NCI-H2227 (cell line): ENCODE data around the gene SLC35B1.

Source experiments
- DNase-seq: peaks from one replicate; lab custom pipeline; 2025; ENCODE audit not compliant: unreplicated experiment; lab: John Stamatoyannopoulos, UW

SLC35B1 gene, protein sequence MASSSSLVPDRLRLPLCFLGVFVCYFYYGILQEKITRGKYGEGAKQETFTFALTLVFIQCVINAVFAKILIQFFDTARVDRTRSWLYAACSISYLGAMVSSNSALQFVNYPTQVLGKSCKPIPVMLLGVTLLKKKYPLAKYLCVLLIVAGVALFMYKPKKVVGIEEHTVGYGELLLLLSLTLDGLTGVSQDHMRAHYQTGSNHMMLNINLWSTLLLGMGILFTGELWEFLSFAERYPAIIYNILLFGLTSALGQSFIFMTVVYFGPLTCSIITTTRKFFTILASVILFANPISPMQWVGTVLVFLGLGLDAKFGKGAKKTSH

DNA sequence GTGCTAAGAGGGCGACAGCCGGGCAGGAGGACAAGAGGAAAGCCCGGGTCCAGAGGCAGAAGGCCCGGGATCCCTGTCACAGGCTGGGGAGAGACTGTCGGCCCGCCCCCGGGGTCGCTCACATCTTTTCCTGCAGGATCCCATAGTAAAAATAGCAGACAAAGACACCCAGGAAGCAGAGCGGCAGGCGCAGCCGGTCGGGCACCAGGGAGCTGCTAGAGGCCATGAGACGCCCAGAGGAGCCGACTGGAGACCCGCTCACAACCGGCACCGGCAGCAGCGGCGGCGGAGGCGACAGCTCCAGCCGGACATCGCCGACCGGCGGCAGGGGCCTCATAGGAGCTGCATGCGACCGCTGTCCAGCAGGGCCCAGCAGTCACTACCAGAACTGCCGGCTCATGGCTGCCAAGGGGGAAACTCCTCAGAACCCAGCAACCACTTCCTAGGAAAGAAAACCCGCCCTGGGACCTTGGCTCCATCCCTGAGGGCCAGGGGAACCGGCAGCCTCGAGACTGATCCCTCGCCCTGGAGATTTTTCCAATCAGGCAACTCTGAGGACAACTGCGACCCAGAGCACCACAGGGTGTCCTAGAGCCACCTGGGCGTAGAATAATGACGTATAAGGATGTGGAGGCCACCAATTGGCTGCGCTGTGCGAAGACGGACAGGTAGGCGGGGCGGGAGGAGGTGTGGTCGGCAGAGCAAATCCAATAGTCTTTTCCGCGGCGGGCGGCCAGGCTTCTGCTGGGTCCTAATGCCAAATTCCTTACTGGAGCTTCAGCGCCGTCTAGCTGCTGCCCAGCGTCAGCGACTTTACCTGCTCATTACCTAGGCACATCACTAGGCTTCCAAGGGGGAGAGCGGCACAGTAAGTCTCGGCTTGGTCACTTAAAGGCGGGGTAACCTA, at the start of gene SLC35B1:
Gene SLC35B1 (minus strand): TSS at position 357 of the 907 bp plus-strand sequence. CDS start 131 bp downstream, at position 226.
- DNase-seq: peak; percentile 98

DNA sequence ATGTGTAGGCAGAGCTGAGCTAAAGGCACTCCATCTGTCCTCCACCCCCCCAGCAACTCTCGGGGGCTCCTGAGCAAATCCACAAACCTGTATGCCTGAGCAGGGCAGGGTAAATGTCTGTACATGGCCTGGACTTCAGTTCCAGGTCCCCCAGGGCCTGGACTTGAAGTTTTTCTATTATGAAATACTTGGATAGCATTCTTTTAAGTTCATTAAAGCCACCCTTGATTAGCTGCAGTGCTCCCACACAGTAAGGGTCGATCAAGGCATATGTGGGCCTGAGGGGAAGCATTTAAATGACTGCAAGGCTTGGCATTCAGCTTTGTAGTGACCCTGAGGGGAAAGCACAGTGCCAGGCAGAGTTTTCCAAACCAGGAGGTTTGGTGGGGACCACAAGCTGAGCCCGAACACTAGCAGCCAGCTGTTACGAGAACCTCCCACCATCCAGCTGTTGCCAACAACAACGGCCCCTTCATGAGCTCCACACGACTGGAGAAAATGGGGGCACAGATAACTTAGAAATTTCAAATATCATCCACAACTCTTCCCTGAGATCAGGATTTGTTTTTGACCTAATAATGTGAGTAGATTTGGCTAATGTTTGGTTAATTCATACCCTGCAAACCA, 49.5 kb upstream of the SLC35B1 start:
- DNase-seq: no peak

DNA sequence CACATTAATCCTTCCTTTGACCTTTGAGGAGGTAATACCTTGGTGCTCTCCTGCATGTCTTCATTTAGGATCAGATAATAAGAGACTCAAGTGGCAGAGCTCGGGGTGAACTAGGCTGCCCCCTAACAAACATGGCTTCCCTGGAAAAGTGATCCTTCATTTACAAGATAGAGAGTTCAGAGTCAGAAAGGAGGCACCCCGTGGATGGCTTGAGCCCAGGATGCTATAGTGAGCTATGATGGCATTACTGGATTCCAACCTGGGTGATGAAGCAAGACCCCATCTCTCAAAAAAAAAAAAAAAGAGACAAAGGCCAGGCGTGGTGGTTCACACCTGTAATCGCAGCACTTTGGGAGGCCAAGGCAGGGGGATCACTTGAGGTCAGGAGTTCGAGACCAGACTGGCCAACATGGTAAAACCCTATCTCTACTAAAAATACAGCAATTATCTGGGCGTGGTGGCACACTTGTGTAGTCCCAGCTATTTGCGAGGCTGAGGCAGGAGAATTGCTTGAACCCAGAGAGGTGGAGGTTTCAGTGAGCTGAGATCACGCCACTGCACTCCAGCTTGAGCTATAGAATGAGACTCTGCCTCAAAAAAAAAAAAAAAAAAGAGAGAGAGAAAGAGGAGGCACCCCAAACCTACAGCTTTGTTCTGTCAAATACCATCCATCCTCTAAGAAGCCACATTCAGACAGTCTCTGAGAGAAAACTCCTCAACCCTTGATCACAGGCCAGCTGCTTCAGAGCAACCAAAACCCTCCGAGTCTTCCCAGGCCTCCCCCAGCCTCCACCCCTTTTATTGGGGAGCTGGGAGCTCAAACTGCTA, 48.8 kb upstream of the SLC35B1 start:
- no peak for DNase-seq

DNA sequence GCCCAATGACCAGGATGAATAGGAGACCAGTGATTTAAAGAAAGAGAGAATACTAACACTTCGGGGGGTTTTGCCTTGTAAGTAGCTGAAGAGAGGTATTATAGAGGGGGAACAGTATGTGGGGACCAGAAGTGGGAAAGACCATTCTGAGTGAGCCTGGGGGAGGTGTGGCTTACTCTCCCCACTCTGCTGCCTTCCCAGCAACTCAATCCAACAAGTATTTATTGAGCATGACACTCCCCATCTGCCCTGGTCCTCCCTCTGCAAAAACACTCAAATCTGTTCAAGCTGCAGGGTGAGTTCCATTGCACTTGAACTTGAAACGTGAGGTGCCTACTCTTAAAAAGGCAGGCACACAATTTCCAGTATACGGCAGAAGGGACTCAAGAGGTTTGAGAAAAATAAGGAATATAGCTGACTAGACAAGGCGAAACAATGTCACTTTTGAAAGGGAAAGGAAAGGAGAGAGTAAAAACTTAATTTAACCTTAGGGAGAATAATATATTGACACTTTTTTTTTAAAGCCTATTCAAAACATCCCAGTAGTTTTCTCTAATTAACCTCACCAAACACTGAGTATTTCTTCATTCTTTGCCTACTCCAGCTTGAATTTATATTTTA, 48.0 kb upstream of the SLC35B1 start:
- peak; percentile 62 for DNase-seq

DNA sequence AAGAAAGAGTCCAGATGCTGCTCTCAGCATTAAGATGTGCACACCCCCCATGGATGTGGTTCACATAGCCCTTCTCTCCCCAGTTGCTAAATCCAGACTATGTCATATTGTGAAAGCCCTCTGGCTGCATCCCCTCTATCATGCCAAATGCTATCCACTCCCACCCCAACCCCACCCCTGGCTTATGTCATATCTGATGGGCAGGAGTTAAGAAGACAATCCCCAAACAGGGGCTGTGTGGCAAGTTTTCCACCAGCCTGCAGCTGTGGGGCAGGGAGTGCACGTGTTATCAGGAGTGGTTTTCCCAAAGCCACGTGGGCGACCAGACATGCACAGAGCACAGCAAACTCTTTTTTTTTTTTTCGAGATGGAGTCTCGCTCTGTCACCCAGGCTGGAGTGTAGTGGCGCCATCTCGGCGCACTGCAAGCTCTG, 46.2 kb upstream of the SLC35B1 start:
- DNase-seq: no peak

DNA sequence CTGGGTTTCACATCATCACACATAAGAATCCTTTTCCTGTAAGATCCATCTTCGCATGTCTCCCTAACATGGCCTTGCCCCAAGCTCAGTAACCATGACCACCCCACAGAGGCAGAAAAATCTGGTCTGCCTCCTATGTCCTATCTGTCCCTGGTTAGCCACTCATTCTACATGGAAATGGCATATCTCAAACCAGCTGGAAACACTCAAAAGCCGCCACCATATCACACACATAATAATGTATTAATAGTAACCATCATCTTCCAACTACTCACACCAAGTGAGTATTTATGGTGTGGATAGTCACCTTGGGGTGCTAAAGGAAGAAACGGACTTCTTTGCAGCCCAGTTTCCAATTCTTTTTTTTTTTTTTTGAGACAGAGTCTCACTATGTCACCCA, 44.7 kb upstream of the SLC35B1 start:
- no peak for DNase-seq

DNA sequence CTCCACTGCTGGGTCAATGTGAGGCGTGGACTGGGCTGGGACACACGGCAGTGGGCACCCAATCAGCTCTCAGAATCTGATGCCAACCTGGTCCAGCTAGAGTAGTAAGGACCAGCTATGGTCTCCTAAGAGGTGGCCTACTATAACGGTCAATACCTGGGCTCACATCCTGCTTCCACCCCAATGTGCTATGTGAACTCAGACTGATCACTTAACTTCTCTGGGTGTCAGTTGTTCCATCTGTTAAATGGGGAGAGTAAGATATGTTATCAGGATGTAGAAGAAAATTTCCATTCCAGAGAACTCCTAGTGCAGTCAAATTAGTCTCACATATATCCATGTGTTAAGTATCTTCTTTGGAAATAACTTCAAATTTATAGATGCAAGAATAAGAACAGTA, 42.0 kb upstream of the SLC35B1 start:
- DNase-seq: no peak

DNA sequence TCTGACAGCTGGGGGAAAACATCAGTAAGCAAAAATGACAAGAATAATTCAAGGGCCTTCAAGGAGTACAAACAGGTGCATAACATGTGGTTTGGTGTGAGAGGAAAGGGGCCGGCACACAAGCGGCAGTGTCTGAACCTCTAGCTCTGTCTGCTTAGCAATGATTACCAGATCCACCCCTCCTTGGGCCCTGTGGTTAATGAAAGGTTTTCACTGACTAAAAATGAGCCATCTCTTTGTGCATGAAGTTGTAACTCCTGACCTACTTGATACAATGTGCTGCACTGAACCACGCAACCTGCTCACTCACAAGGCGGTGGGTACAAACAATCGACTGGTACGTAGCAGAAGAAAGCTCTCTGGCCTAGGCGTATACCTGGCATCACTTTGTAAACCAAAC, 41.0 kb upstream of the SLC35B1 start:
- DNase-seq: peak; percentile 59

DNA sequence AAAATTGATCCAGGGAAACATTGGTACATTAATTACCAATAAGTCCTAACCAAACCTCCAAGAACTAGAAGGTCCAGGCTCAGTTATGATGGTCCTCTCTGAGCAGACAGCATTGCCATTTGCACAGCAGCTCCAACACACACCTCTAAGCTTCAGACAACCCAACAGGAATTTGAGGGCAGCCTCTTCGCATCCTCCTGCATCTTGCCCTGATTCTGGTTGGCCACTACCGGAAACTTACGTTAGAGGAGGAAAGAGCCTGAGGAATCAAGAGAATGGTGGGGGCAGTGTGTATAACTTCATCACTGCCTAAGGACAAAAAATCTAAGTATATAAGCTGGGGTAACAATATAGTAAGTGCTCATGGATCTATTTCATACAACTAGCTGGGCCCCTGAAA, 40.5 kb upstream of the SLC35B1 start:
- DNase-seq: no peak

DNA sequence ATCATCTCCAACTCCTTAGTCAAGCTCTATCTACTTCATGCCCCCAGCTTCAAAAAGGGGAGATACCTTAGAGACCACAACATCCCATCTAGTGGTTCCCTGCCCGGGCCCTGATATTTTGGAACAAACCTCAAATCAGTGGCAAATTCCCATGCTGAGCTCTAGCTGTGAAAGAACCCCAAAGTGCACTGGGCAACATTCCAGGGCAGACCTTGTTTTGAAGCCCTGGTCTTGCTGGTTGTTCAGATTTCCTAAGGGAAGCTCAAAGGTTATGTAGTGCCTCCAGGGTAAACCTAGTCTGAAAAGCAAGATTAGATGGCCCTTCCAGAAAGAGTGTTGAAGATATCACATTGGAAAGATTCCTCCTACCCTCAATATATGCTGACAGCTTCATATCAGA, 39.9 kb upstream of the SLC35B1 start:
- DNase-seq: no peak

DNA sequence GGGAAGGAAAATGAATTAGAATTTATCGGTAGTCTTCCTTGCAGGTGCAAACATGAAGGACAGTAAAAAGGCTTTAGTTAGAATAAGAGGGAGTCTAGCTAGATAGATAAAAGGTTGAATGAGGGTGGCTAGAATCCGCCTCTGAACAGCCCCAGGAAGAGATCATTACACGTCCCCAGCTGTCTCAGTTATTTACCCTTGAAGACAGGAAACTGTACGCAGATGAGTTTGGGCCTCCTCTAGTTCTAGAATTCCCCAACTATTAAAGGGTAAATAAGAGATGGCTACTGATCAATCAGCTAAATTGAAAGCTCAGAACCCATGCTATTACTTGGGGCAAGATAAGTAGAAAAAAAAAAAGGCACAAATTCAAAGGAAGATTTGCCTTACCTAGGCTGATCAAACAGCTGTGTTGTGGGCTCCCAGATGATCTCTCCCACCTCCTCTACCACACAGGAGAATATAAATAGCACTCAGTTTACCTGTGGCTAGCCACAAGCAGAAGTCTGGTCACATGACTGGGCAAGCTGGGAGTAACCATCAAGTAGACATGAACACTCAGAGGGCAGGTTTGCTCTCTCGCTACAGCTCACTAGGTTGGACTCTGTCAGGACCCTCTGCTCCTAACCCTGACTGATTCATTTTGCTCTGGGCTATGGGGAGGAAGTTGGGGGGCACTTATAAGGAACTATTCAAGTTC, 39.2 kb upstream of the SLC35B1 start:
- no peak for DNase-seq

DNA sequence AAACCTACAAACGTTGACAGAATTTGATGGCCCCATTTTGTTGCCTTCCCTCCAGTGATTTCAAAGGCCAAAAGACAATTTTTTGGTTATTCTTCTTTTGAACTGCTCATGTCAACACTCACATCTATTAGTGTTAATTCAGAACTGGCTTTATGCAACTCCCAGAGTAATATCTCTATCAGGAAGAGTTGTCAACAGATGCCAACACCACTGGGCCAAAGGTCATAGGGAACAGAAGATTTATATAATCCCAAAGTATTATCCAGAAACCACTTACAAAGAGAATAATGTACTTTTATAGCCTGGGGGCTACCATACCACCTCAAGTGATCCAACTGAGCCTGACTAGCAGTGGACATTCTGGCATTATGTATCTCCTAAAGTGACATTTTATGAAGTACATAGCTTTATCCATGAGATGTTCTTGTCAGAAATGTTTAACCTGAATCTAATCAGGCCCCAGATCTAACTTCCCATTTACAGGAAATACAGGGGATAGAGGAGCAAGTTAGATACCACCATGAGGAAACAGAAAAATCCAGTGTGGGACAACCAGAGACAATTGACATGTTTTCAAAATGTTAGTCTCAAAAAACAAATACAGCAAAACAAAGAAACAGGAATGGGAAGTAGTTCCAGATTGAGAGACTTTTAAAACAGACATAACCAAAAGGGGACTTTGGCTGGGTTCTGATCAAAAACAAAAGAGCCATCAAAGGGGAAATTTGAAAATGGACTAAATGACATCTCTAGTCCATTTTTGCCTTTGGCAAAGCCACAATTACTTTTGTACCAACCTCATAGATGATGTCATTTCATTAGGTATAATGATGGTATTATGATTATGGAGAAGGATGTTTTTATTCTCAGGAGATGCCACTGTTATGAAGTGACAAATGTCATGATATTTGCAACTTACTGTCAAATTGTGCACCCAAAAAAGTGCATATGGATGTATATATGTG, 37.7 kb upstream of the SLC35B1 start:
- DNase-seq: no peak

DNA sequence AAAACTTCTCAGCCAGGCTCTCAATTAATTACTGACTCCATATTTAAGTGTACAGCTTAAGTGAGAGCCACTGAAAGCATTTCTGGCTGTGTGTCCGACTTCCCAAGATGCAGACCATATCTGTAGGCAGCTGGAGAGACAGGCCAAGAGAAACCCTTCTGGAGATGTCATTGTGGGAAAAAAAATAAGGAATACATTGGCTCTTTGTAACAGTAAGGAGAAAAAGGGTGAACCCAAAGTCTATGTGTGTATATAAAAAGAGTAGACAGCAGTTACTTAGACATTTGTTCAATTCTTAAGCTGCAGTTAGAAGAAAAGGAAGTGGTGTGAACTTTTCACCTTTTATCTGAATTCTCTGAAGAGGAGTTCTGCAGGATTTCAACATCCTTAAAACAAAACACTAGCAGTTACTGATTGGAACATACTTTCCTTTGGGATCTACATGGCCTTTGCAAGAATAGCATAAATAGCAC, 34.4 kb upstream of the SLC35B1 start:
- no peak for DNase-seq

DNA sequence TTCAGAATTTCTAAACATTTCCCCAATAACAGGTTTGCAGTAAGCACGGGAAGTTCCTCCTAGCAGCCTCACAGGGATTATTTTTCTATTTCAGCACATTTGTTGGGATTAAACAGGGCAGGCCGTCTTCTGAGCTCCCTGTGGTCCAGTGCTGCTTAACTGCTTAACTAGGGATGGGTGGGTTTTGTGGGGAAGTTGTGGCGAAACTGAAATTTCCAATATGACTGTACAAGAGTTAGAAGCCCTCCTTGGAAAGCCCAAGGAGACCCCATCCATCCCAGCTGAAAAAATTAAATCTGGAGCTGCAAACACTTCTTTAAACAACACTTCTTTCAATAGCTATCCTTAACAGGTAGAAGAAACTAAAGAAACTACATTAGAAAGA, 33.9 kb upstream of the SLC35B1 start:
- no peak for DNase-seq

DNA sequence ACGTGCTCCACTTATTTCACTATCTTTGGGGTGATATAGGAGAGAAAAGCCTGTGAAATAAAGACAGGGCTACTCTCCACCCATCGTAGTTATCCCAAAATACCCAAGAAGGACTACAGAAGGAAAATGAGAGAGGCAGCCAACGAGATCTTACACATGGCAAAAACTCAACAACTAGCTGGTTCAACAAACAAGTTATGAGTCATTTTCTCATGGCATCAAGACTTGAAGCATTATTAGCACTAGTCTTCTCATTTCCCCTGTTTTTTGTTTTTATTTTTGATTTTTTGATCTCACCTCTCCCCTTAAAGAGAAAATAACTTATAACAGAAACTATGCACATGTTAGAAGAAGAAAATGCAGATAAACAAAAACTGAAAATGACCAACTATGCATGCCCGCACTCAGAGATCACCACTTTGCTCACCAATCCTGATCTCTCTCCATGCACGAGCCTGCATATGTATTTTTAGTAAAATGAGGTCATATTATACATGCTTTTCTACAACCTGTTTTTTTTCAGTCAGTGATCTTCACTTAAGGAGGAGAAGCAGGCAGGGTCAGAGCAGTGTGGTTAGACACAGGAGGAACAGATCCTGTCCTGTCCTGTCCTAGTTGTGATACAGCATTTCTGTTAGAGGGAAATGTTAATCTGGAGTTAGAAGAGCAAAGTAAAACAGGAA, 33.4 kb upstream of the SLC35B1 start:
- no peak for DNase-seq

DNA sequence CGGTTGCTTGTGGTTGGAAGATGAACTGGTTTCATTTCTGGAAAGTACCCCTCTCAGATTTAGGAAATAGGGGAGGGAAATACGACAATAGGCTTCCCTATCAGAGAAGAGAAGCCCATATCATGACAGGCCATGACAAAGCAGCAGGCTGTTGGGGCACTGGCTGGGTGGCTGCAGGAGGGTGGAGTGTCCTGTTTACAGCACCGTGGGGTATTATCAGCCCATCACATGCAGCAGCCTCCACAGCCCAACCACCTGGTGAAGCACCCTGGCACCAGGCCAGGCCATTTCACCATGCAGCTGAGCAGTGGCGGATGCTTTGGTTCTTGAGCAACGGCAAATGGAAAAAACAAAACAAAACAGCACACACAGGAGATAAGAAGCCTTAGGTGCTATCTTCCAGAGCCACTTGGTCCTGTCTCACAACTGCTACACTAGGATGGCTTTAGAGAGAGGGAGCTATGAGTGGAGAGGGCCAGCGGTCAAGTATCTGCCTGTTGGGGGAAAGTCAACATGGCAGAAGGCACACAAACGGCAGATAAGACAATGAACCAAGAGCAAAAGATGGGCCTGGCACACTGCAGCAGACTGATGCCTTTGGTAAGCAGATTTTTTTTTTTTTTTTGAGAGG, 32.0 kb upstream of the SLC35B1 start:
- DNase-seq: peak; percentile 72

DNA sequence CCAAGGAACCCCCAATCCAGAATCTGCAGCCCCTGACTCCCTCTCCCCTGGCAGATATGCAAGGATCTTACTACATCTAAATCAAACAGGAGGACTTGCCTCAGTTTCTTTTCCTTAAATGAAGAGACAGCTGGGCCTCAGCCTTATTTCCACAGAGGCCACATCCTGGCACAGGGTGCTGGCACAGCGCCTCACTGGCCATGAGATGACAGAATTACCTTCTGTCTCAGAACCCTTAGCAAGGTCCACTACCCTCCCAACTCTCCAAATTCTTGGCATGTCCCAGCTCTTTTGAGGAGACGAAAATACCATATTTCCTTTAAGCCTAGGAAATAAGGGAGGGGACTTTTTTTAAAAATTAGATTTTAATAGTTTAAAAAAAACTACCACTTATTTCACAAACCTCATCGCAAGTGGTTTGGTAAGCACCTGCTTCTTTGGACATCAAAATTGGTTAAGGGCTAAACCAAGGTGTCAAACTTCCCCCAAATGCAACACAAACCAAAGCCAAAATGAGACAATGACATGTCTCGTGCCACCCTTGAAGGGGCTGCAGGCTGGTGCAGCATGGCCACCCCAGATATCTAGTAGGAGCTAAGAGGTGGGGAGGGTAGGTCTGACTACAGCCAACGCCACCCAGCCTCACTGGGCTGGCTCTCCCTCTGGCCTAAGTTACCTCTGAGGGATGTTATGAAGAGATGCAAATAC, 30.8 kb upstream of the SLC35B1 start:
- no peak for DNase-seq
